ENCODE measurements around the gene ZMAT5.
A peak's percentile ranks its signal among the peaks of the same experiment; 100 is the strongest.

Gene ZMAT5

GRCh38 chr22:29710193-29710592 is 56.6 kb downstream of the ZMAT5 start:
- no peak for DNase-seq (ENCODE audit: low spot score)
- FAIRE-seq, result no peak

- DNase-seq (ENCODE audit: low spot score), result no peak
- FAIRE-seq, result no peak
These were observed 59.3 kb downstream of the ZMAT5 start for GRCh38 chr22:29707471-29707870.

GRCh38 chr22:29707010-29707409 is 59.8 kb downstream of the ZMAT5 start:
- DNase-seq (ENCODE audit: low spot score) (no peak), FAIRE-seq (no peak)

GRCh38 chr22:29706486-29706885 is 60.3 kb downstream of the ZMAT5 start:
- DNase-seq (ENCODE audit: low spot score) (no peak), FAIRE-seq (no peak)

GRCh38 chr22:29705651-29706050 is 61.2 kb downstream of the ZMAT5 start:
- DNase-seq (ENCODE audit: low spot score) (no peak), FAIRE-seq (no peak)

GRCh38 chr22:29704528-29705285 is 62.1 kb downstream of the ZMAT5 start:
- DNase-seq (ENCODE audit: low spot score), result no peak
- no peak for FAIRE-seq

- no peak for DNase-seq (ENCODE audit: low spot score)
- no peak for FAIRE-seq
These were observed 63.1 kb downstream of the ZMAT5 start for GRCh38 chr22:29703569-29704195.

GRCh38 chr22:29702931-29703501 is 63.8 kb downstream of the ZMAT5 start:
- FAIRE-seq, result no peak
- DNase-seq (ENCODE audit: low spot score), result no peak

- FAIRE-seq, result no peak
These were observed 64.5 kb downstream of the ZMAT5 start for GRCh38 chr22:29702000-29702930.

GRCh38 chr22:29701155-29701999 is 65.4 kb downstream of the ZMAT5 start:
- DNase-seq (ENCODE audit: low spot score), result peak; percentile 79
- peak; percentile 77 for FAIRE-seq

More at GRCh38 chr22:29702000-29702930, 64.5 kb downstream of the ZMAT5 start:
- DNase-seq (ENCODE audit: low spot score), result no peak

- DNase-seq (ENCODE audit: low spot score), result no peak
- no peak for FAIRE-seq
These were observed 66.0 kb downstream of the ZMAT5 start for GRCh38 chr22:29700900-29701154.

- DNase-seq (ENCODE audit: low spot score), result no peak
These were observed 66.5 kb downstream of the ZMAT5 start for GRCh38 chr22:29700206-29700899.

GRCh38 chr22:29697853-29698598 is 68.8 kb downstream of the ZMAT5 start:
- DNase-seq (ENCODE audit: low spot score) (no peak), FAIRE-seq (no peak)

More at GRCh38 chr22:29700206-29700899, 66.5 kb downstream of the ZMAT5 start:
- no peak for FAIRE-seq

GRCh38 chr22:29695129-29695926 is 71.5 kb downstream of the ZMAT5 start:
- DNase-seq (ENCODE audit: low spot score) (no peak), FAIRE-seq (no peak)

GRCh38 chr22:29693671-29694070 is 73.1 kb downstream of the ZMAT5 start:
- DNase-seq (ENCODE audit: low spot score) (no peak), FAIRE-seq (no peak)

- FAIRE-seq (no peak), DNase-seq (ENCODE audit: low spot score) (no peak)
These were observed 73.6 kb downstream of the ZMAT5 start for GRCh38 chr22:29693161-29693560.

GRCh38 chr22:29692327-29692640 is 74.5 kb downstream of the ZMAT5 start:
- no peak for DNase-seq (ENCODE audit: low spot score)
- no peak for FAIRE-seq

GRCh38 chr22:29691636-29692326 is 75.0 kb downstream of the ZMAT5 start:
- FAIRE-seq (no peak), DNase-seq (ENCODE audit: low spot score) (no peak)

Data from RCC 7860 (cell line).